K562 (cell line): Measurements from ENCODE around the gene SLC25A20. TPM values are rescaled to one million over a fixed set of nuclear protein-coding genes. Genes with fewer than 3 reads are reported as not detected.

Experiments used
- ATAC-seq: fragments of 200-7000 bp; cut with Tn5 transposase; 3 replicates; pipeline ENCODE4 v1.9.1; 2020; ENCODE audit warnings: moderate library complexity
- BruUV-seq: library from RNA; stranded (reverse); fragments of 400-500 nt; replicated peaks from 2 replicates; lab custom pipeline; 2021; lab: Mats Ljungman, UMichigan
- CTCF ChIA-PET: fragments of 300-600 bp; formaldehyde crosslinking; extraction: SDS; loops from one replicate; lab custom pipeline; 2021; ENCODE audit warnings: low intra/inter-chr PET ratio; lab: Yijun Ruan, JAX
- POLR2A ChIA-PET: fragments of 300-600, 350-650 bp; sonication (Branson Sonifier 250); formaldehyde crosslinking; extraction: SDS; loops from one replicate; lab custom pipeline; 2021; ENCODE audit warnings: antibody characterized with exemption, inconsistent platforms; lab: Yijun Ruan, JAX
- DNase-seq, 4 experiments: peaks; one replicate each; pipeline versions ENCODE4 v3.0.0 to v3.0.0-alpha.2; 2011 to 2018; ENCODE audit warnings: low spot score in 3 of 4, mixed read lengths in 3 of 4; ENCODE audit errors: extremely low read depth in 1 of 4
- FAIRE-seq: peaks from 2 replicates; lab custom pipeline; 2011; peaks lifted over from hg19 to GRCh38; lab: Jason Lieb, UNC
- H2AFZ ChIP-seq: 2 replicates; pipeline ENCODE4 v1.6.0; 2011; ENCODE audit warnings: low read depth, low read length, control low read depth, inconsistent platforms
- H3K27ac ChIP-seq: fragments of 200-600 bp; 3 replicates; pipeline ENCODE4 v1.8.0; 2011; ENCODE audit warnings: low read depth, mild to moderate bottlenecking, control low read depth, inconsistent platforms, low read length, moderate library complexity, mixed read lengths; ENCODE audit errors: extremely low read depth
- H3K27me3 ChIP-seq, 2 experiments: fragments of 300-600 bp in 1 of 2; 2 replicates in 1 of 2; 3 replicates in 1 of 2; pipeline versions ENCODE4 v1.6.0 to v1.8.0; 2011; ENCODE audit warnings: inconsistent platforms in 2 of 2, low read length in 2 of 2, mild to moderate bottlenecking in 1 of 2, mixed read lengths in 1 of 2, moderate library complexity in 1 of 2; ENCODE audit not compliant: control insufficient read depth in 2 of 2, insufficient read depth in 2 of 2
- H3K36me3 ChIP-seq: fragments of 300-600 bp; 3 replicates; pipeline ENCODE4 v1.8.0; 2011; ENCODE audit warnings: mild to moderate bottlenecking, low read length, inconsistent platforms; ENCODE audit not compliant: control insufficient read depth, insufficient read depth
- H3K4me1 ChIP-seq, 2 experiments: fragments of 200-600 bp in 1 of 2; replicated peaks in 1 of 2; 2 replicates in 1 of 2; 3 replicates in 1 of 2; pipeline versions ENCODE4 v1.5.1 to v1.8.0; 2011; ENCODE audit warnings: inconsistent platforms in 2 of 2, low read length in 2 of 2, mild to moderate bottlenecking in 1 of 2, mixed read lengths in 1 of 2, moderate library complexity in 1 of 2; ENCODE audit not compliant: control insufficient read depth in 2 of 2, insufficient read depth in 2 of 2
- H3K4me2 ChIP-seq: 2 replicates; pipeline ENCODE4 v1.6.1; 2011; ENCODE audit warnings: low read length, control low read depth, inconsistent platforms, mixed read lengths; ENCODE audit not compliant: insufficient read depth
- H3K4me3 ChIP-seq: fragments of 200-600 bp; sonication (generic), shearing (Covaris generic); 2 replicates; pipeline ENCODE4 v1.5.1; 2016; ENCODE audit warnings: control low read depth, inconsistent platforms
- H3K79me2 ChIP-seq: fragments of 200-600 bp; 3 replicates; pipeline ENCODE4 v1.8.0; 2011; ENCODE audit warnings: low read length, inconsistent platforms; ENCODE audit not compliant: control insufficient read depth, insufficient read depth
- H3K9ac ChIP-seq, 2 experiments: 2 replicates each; pipeline versions ENCODE4 v1.6.0 to v1.6.1; 2011; ENCODE audit warnings: low read depth in 2 of 2, low read length in 2 of 2, control low read depth in 1 of 2, inconsistent platforms in 1 of 2, mild to moderate bottlenecking in 1 of 2, mixed read lengths in 1 of 2; ENCODE audit not compliant: insufficient read depth in 1 of 2
- H3K9me1 ChIP-seq: one replicate; pipeline ENCODE4 v1.6.0; 2011; ENCODE audit warnings: inconsistent platforms, mild to moderate bottlenecking, low read length, moderate library complexity; ENCODE audit not compliant: control insufficient read depth, insufficient read depth
- H3K9me3 ChIP-seq: replicated peaks from 2 replicates; pipeline ENCODE4 v1.5.1; 2011; ENCODE audit warnings: low read depth, low read length, inconsistent platforms; ENCODE audit not compliant: control insufficient read depth, insufficient read depth
- H4K20me1 ChIP-seq: replicated peaks from 2 replicates; pipeline ENCODE4 v1.6.1; 2011; ENCODE audit warnings: low read length, inconsistent platforms, mixed read lengths; ENCODE audit not compliant: control insufficient read depth, insufficient read depth
- AFF4 ChIP-seq: sonication (generic); formaldehyde crosslinking; IDR thresholded peaks from 2 replicates; pipeline ENCODE4 v1.8.0; 2023; ENCODE audit warnings: mild to moderate bottlenecking, missing genetic modification reagents
- MAZ ChIP-seq, 2 experiments: fragments of 450-650 bp in 1 of 2; sonication (generic) in 1 of 2; formaldehyde crosslinking; IDR thresholded peaks in 1 of 2; conservative IDR thresholded peaks in 1 of 2; 2 replicates each; pipeline versions ENCODE4 v1.4.0 to v1.5.0; 2020; ENCODE audit warnings: mild to moderate bottlenecking in 1 of 2, missing genetic modification reagents in 1 of 2
- MEF2D ChIP-seq: conservative IDR thresholded peaks from 2 replicates; pipeline ENCODE4 v1.6.1; 2016; ENCODE audit warnings: low read depth, missing genetic modification characterization, missing compliant biosample characterization
- PHF21A ChIP-seq: fragments of 450-650 bp; IDR thresholded peaks from 2 replicates; pipeline ENCODE4 v1.6.1; 2017; ENCODE audit warnings: low read depth, borderline replicate concordance
- PKNOX1 ChIP-seq: fragments of 450-650 bp; IDR thresholded peaks from 2 replicates; pipeline ENCODE4 v1.6.1; 2016
- PRPF4 ChIP-seq: fragments of 200-400 bp; formaldehyde crosslinking; IDR thresholded peaks from one replicate; pipeline ENCODE4 v1.6.1; 2017; ENCODE audit warnings: low read length, low read depth, mild to moderate bottlenecking; ENCODE audit not compliant: insufficient read depth, poor library complexity, severe bottlenecking
- THRA ChIP-seq: fragments of 450-650 bp; IDR thresholded peaks from 2 replicates; pipeline ENCODE4 v1.6.1; 2017; ENCODE audit warnings: mild to moderate bottlenecking, moderate library complexity
- ZNF174 ChIP-seq: fragments of 250-450 bp; sonication (Bioruptor Pico); IDR thresholded peaks from 2 replicates; pipeline ENCODE4 v1.4.0; 2020; ENCODE audit warnings: mild to moderate bottlenecking
- ZNF384 ChIP-seq: IDR thresholded peaks from 2 replicates; pipeline ENCODE4 v1.6.1; 2012; ENCODE audit warnings: low read depth, low read length, improper control_type of control experiment
- WGBS: fragments of 100-300 bp; shearing (Covaris generic); methylation state at CpG from one replicate; pipeline ENCODE4 v1.1.6; 2016; ENCODE audit warnings: low coverage, mixed read lengths; ENCODE audit not compliant: insufficient coverage; ENCODE audit errors: missing lambda C conversion rate; 5-methylcytosine and 5-hydroxymethylcytosine counted together
- in situ Hi-C: fragments of 300-500 bp; cut with MboI; formaldehyde crosslinking; loops from 4 replicates; pipeline ENCODE4 v1.15.0; 2018; ENCODE audit warnings: inconsistent platforms, mixed read lengths
- intact Hi-C: fragments of 100-400 bp; cut with micrococcal nuclease; formaldehyde crosslinking; loops from 2 replicates; pipeline ENCODE4 v1.14.2; 2022
- polyA plus RNA-seq, 8 experiments: library from polyadenylated mRNA; depleted of rRNA in 4 of 8; stranded (reverse) in 5 of 8; unstranded in 3 of 8; fragments of >200 nt; fragmentation: Nextera tagmentation in 2 of 8; fragmentation: Illumina TruSeq in 1 of 8; extraction: Ambion mirVana in 2 of 8; extraction: Trizol in 1 of 8; gene quantifications; 2 replicates each; pipeline versions ENCODE4 v1.2.1 to v1.2.3, GENCODE V29; 2011 to 2014; ENCODE audit warnings: inconsistent platforms in 1 of 8, missing spikeins in 1 of 8
- total RNA-seq, 7 experiments: library from RNA; depleted of rRNA in 6 of 7; stranded (reverse); fragments of >200 nt in 6 of 7; fragmentation: Illumina TruSeq in 2 of 7; extraction: Trizol in 2 of 7; gene quantifications; 2 replicates each; pipeline versions ENCODE4 v1.2.1 to v1.2.3, GENCODE V29; 2011 to 2021; ENCODE audit warnings: low replicate concordance in 1 of 7

SLC25A20 gene
- total and polyA plus RNA-seq, 9 of the 15 experiments (the other 6 are each of a cell fraction or from before 2014, with no cell fraction given): 14.3 to 48.1 (median 21.6) TPM

GRCh38 chr3:48835650-48836366 is 62.9 kb downstream of the SLC25A20 start:
- Histone ChIP-seq H3K4me3 (no peak overlapping the region), H4K20me1 (no peaks in the 10 kb centered on the region), H3K4me2 (no peak overlapping the region), H2AFZ (no peak overlapping the region), H3K9me3 (no peaks in the 10 kb centered on the region), H3K36me3 (no peaks in the 10 kb centered on the region), H3K4me1 (peaks cover 3 to 6% of the 10 kb centered on the region in 2 experiments; a peak in 2 of 5 replicates), H3K79me2 (peaks cover 49% of the 10 kb centered on the region)
- 86% methylated on average over 9 of the region's 11 CpGs for WGBS
- TSS peak; percentile 78 for BruUV-seq
- POLR2A ChIA-PET: interaction anchor here (0.5 to 1.1 kb wide), 2 partner anchors 53 to 170 kb away, joined by 3 to 4 read pairs; no protein-coding TSS in a partner anchor
- ATAC-seq: peak; percentile 77
- intact Hi-C loops (no loop called here), in situ Hi-C loops (no loop called here)
- no peak for TF ChIP-seq MAZ (CRISPR knock-in tag; conservative IDR thresholded peaks at IDR 0.05 in 1 of 2, IDR thresholded peaks at IDR 0.05 in 1 of 2)
- TF ChIP-seq ZNF384: peak; percentile 6; the same call in 1 of the 2 replicates
- no peak for TF ChIP-seq THRA
- TF ChIP-seq PHF21A: no peak
- TF ChIP-seq ZNF174 (CRISPR knock-in tag): no peak
- TF ChIP-seq AFF4: no peak
- TF ChIP-seq PKNOX1: peak; percentile 93
- TF ChIP-seq PRPF4: no peak
- TF ChIP-seq MEF2D (tag): peak; percentile 65; the same call in 1 of the 2 replicates
- TF ChIP-seq, all 486 proteins: peak for 3
- Histone ChIP-seq H3K9me1 (no peaks in the 10 kb centered on the region), H3K27ac (no peak overlapping the region), H3K27me3 (no peaks in the 10 kb centered on the region), H3K9ac (no peak overlapping the region)
- DNase-seq (no peak), FAIRE-seq (no peak)
- CTCF ChIA-PET: interaction anchor here (0.7 kb wide), 1 partner anchor 704 kb away, joined by 3 read pairs; no protein-coding TSS in a partner anchor
